Brain microvascular endothelial cell (primary cell): ENCODE data around the gene CTXN1.

Source experiments
- DNase-seq: peaks from one replicate; pipeline ENCODE4 v3.0.0-alpha.2; 2020
- H3K27ac ChIP-seq: fragments of 250-450 bp; sonication (Bioruptor Pico); 2 replicates; pipeline ENCODE4 v1.5.1; 2020; ENCODE audit warnings: mild to moderate bottlenecking, moderate library complexity
- H3K27me3 ChIP-seq: fragments of 250-450 bp; sonication (Bioruptor Pico); replicated peaks from 2 replicates; pipeline ENCODE4 v1.5.1; 2020; ENCODE audit warnings: mild to moderate bottlenecking
- H3K36me3 ChIP-seq: fragments of 250-450 bp; sonication (Bioruptor Pico); replicated peaks from 2 replicates; pipeline ENCODE4 v1.5.1; 2020; ENCODE audit warnings: mild to moderate bottlenecking
- H3K4me3 ChIP-seq: 2 replicates; pipeline ENCODE4 v1.5.1; 2011; ENCODE audit warnings: low read depth, mild to moderate bottlenecking, control low read depth, low read length, moderate library complexity
- in situ Hi-C: cut with HindIII; loops from 2 replicates; pipeline ENCODE4 v1.10.0; 2017; ENCODE audit warnings: low sequenced_read_pairs, low pct_ligation_motif_present
- TF ChIP-seq, protein P1 (sequence below): IDR thresholded peaks from 2 replicates; pipeline ENCODE4 v1.5.1; 2011; ENCODE audit warnings: low read depth, mild to moderate bottlenecking, moderate library complexity, low read length, control low read depth, inconsistent platforms; ENCODE audit errors: missing control alignments

CTXN1 gene

DNA sequence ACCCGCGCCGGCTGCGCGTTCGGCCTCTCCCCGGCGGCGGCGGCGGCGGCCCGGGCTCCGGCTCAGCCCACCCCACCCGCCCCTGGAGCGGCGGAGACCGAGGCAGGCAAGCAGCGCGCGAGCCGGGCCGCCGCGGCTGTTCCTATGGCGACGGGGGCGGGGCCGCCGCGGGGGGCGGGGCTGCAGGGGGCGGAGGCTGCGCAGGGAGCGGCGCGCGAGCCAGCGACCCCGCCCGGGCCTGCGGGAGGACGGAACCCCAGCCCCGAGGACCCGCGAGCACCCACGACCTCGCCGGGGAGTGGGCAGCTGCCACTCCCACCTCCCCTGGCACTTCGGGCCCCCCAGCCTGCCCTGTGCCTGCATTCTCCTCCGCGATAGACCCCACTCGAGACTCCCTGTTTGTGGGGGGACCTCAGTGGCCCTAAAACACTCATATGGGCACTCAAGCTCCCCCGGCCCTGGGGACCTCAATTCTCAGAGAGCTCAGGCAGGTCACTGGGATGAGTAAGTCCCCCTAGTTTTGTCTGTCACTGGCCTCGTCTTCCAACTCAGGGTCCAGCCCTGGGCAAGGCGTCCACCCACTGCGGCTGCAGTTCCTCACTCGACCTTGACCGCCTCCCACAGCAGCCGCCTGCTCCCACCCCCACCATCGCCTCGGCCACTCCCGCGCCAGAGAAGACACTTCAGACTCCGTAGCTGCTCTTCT lies at the start of gene CTXN1:
TSS of gene CTXN1 (minus strand) at position 115 of the 706 bp plus-strand sequence. CDS start 597 bp downstream, outside the sequence.
- Histone ChIP-seq H3K27me3 (no peaks in the 10 kb centered on the region), H3K4me3 (peak within 1 kb of the TSS; percentile 50), H3K27ac (no peak within 1 kb of the TSS), H3K36me3 (peaks cover 14% of the 10 kb centered on the region)
- TF ChIP-seq, protein P1, sequence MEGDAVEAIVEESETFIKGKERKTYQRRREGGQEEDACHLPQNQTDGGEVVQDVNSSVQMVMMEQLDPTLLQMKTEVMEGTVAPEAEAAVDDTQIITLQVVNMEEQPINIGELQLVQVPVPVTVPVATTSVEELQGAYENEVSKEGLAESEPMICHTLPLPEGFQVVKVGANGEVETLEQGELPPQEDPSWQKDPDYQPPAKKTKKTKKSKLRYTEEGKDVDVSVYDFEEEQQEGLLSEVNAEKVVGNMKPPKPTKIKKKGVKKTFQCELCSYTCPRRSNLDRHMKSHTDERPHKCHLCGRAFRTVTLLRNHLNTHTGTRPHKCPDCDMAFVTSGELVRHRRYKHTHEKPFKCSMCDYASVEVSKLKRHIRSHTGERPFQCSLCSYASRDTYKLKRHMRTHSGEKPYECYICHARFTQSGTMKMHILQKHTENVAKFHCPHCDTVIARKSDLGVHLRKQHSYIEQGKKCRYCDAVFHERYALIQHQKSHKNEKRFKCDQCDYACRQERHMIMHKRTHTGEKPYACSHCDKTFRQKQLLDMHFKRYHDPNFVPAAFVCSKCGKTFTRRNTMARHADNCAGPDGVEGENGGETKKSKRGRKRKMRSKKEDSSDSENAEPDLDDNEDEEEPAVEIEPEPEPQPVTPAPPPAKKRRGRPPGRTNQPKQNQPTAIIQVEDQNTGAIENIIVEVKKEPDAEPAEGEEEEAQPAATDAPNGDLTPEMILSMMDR: peak; percentile 5
- in situ Hi-C loops: no loop called here
- DNase-seq: no peak

DNA sequence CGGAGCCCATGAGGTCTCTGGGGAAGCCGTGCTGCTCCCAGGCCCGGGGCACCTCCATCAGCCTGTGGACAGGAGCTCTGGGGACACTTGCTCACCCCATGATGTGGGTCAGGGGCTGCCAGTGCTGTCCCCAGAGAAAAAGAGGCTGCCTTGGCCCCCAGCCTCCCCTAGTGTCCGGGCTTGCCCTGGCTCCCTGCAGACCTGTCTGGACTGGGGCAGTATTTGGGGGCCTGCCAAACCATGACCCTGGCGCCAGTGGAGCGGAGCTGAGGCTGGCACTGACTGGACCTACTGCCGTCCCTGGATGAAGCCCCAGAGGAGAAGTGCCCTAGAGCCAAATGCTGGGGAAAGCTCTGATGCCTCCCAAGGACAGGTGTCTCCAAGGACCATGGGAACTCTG lies 49.1 kb upstream of the CTXN1 start:
- in situ Hi-C loops: no loop called here
- H3K4me3 ChIP-seq: no peak overlapping the region
- TF ChIP-seq, protein P1: no peak
- H3K27ac ChIP-seq: no peak overlapping the region
- H3K36me3 ChIP-seq: peaks cover 24% of the 10 kb centered on the region
- no peaks in the 10 kb centered on the region for H3K27me3 ChIP-seq
- no peak for DNase-seq

DNA sequence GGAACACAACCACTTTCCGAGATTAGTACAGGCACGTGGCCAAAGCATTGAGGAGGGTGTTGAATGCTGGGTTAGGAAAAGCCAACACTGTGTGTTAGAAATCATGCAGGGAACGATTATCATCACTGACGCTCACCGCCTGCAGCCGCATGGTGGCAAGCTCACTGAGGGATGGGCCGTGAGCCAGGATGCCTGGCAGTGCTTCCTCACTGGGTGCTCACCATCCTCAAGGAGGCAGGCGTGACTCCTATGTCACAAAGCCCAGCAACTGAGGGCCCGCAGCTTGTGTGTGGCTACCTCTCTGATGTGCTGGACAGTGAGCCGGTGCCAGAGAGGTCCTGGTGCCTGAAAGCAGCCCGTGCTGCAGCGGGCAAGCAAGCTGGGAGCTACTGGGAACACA lies 47.9 kb upstream of the CTXN1 start:
- Histone ChIP-seq H3K4me3 (no peak overlapping the region), H3K27ac (no peak overlapping the region), H3K36me3 (peaks cover 29% of the 10 kb centered on the region), H3K27me3 (no peaks in the 10 kb centered on the region)
- TF ChIP-seq, protein P1: no peak
- in situ Hi-C loops: no loop called here
- DNase-seq: no peak

DNA sequence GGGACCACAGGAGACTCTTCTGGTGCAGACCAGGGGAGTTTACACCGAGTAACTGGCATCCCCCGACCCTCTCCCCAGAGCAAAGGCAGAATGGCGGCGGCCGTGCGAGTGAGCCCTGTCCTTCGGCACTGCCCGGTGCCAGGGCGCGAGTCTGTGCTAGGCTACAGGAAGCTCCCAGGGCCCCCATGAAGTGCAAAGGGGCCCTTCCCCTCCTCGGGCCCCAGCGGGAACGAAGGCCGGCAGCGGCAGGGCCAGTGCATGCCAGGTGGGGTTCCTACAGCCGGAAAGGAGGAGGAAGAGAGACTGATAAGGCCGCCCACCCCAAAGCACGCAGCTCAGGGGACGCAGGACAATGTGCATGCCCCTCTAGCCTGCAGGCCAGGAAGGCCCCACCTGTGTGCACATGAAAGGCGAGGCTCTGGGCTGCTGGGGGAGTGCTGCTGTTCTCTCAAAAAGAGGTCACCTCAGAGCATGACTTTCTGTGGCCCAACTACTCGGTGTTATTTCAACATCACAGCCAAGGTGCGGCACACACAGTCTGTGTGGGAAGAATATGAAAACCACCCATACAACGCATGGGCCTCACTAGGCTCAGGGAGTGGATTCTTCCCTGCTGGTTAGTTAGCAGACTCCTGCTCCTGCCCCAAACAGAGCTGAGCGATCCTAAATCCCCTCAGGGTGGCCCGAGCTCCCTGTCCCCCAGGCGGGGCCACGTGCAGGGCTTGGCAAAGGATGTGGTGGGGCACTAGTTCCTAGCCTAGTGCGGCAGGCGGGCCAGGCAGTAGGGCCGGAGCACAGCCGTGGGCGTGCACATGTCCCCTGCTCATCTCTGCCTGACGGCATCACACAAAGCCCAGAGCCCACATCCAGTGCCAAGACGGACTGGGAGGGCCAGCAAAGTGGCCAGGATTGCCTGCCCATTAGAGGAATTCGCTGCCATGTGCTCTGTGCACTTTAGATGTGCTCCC lies 45.9 kb upstream of the CTXN1 start:
- Histone ChIP-seq H3K4me3 (no peak overlapping the region), H3K36me3 (peaks cover 30% of the 10 kb centered on the region), H3K27me3 (no peaks in the 10 kb centered on the region), H3K27ac (no peak overlapping the region)
- no peak for DNase-seq
- in situ Hi-C loops: no loop called here
- TF ChIP-seq, protein P1: no peak

DNA sequence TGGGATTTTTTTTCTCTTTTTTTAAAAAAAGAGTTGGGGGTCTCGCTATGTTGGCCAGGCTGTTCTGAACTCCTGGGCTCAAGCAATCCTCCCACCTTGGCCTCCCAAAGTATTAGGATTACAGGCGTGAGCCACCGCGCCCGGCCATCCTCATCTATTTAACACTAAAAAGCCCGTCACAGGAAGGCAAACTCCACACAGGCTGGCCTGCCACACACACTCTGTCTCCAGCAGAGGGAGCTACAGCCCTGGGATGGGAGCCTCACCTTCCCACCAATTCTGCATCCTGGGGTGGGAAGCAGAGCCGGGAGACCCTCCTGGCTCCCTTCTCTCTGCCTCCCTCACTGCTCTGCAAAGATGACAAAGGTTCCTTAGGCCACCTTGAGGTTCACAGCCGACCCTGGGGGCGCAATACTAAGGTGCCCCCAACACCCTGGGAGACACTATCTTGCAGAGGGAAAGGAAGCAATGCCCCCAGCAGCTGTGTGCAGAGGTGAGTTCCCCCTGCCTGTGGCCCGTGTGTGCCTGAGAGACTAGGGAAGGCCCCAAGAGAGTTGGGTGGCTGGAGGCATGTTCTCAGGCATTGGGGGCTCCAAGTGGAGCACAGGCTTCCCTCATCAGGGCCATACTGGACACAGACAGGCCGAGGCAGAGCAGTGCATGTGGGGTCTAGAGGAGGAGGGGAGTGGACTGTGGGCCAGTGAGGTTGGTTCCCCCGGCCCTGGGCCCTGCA lies 44.9 kb upstream of the CTXN1 start:
- Histone ChIP-seq H3K36me3 (peaks cover 30% of the 10 kb centered on the region), H3K4me3 (no peak overlapping the region), H3K27me3 (no peaks in the 10 kb centered on the region), H3K27ac (no peak overlapping the region)
- in situ Hi-C loops: no loop called here
- TF ChIP-seq, protein P1: peak; percentile 94
- DNase-seq: peak; percentile 20
